SW 1271 (cell line): ENCODE results near the gene XRCC4.
"Not testable (repeated sequence)": the region's sequence is repeated elsewhere in the genome, so short reads cannot be mapped to it uniquely, and the experiment has no call there.

Source experiments
- DNase-seq, 2 experiments: peaks; one replicate each; lab custom pipeline; 2025; lab: John Stamatoyannopoulos, UW

The XRCC4 gene

DNA sequence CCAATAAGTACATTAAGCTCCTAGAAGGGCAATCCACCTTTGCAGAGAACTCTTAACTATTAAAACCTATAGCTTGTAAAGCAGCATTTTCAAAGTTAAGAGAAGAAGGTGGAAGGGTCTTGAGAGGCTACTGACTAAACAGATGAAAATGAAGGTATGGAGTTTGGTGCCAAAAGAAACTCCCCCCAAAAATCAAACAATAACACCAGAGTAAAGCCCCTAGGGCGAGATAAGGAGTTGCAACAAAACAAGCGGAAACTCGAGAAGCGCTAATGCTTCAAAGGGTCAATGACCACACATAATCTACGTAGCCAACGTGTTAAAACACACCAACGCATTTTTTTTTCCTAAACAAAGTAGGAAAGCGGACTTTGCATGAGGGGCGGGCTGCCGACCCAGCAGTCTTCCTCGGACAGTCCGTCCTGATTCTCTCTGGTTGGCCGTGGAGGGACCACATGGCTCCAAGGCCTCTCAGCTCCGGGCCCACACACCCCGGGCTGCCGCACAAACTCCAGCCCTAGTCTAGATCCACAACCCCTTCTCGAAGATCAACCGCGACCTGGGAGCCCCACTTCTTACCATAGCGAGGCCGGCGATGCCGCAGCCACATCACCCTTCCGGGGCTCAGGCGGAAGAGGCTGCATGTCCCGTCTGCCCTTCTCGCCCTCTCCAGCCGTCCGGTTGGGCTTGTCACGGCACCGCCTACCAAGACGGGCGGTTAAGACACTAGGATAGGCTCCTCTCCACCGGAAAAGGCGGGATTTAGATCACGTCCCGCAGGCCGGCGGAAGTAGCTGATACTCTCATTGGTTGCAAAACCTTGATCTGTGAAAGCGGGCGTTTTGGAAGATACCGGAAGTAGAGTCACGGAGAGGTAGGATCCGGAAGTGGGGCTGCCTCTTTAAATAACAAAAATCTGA, at the start of gene XRCC4, which contains the start of gene TMEM167A:
Gene XRCC4, plus strand, starts transcription at position 806 of the 920 bp plus-strand sequence. CDS start 27,373 bp downstream, outside the sequence.
Gene TMEM167A, minus strand, starts transcription at position 653 of the 920 bp plus-strand sequence. Its CDS starts 71 bp downstream, at position 582.
- peak; percentile 98 to 100 for DNase-seq

DNA sequence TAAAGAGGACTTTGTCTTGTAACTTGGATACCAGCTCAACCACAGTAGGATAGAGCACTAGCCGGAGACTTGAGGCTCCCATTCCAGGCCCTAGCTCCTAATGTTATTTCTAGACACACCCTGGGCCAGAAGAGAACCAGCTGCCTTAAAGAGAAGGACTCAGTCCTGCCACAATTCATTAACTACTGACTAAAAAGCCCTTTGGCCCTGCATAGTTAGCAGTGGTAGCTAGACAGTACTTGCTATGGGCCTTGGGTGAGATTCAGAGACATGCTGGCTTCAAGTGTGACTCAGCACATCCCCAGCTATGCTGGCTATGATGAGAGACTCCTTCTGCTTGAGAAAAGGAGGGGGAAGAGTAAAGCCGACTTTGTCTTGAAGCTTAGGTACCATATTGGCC, 47.4 kb upstream of the XRCC4 start:
- no peak for DNase-seq

DNA sequence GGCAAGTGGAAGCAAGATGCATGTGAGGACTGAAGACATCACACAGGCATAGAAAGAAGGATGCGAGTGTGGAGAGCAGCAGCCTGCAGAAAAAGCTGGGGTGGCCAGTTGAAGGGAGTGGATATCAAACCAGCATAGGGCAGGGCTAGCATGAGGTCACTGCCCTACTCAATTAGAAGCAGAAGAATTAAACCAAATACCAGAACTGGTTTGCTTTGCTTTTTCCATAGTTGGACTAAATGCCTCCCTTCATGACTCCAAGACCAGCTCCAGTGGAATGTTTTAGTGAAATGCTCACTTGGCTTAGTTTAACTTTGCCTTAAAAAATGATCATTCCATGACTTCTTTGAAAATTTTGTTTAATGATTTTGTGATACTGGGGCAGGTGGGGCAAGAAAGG, 46.0 kb upstream of the XRCC4 start:
- DNase-seq: no peak

DNA sequence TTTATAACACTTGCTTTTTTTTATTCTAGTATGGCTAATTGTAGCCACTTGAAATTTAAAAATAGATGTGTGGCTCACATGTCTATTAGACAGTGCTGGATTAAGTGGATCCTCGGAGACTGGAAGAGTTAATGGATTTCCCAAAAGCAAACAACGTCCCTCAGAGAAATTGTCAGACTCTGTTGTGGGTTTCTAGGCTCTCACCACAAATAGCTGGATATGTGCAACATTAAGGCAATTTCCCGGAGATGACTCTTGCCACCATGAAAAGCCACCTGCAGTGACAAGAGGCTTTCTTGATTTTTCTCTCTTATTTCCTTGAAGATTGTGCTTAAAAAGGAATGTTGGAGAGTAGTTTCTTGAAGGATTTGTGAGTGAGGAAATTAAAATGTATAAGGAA, 43.3 kb upstream of the XRCC4 start:
- no peak for DNase-seq

DNA sequence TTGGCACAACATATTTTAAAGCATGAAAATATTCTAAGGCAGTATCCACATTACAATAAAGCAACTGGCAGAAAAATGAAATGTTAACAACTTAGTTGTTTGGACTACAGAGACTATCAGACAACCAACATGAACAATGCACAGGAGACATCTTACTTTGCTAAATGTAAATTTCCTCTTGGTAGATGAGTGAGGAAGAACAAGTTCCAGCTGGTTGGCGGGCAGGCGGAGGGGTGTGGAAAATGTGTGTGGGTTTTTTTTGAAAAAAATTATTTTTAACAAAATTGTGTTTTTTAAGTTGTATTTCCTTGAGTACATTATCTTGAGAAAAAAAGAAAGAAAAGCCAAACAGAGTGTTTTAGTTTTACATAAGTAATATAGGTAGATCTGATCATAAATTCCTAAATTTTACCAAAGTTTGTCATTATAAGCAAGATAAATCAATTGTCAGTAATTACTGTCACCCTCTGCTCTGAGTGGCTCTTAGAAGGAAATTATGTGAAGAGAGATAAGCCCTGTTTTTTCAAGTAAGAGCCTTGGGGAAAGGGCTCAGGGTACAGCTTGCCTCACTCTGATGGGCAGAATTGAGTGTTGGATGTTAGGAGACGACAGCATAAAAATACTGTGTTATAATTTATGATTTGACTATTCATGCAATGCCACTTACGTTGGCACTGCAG, 42.7 kb upstream of the XRCC4 start:
- DNase-seq: no peak

GRCh38 chr5:83035373-83036100, 41.8 kb upstream of the XRCC4 start:
- no peak for DNase-seq

GRCh38 chr5:83036991-83037575, 40.3 kb upstream of the XRCC4 start:
- no peak for DNase-seq

- DNase-seq: no peak
Observed at GRCh38 chr5:83038924-83039323, 38.4 kb upstream of the XRCC4 start.

- no peak for DNase-seq
Observed at GRCh38 chr5:83042507-83042906, 34.8 kb upstream of the XRCC4 start.

DNA sequence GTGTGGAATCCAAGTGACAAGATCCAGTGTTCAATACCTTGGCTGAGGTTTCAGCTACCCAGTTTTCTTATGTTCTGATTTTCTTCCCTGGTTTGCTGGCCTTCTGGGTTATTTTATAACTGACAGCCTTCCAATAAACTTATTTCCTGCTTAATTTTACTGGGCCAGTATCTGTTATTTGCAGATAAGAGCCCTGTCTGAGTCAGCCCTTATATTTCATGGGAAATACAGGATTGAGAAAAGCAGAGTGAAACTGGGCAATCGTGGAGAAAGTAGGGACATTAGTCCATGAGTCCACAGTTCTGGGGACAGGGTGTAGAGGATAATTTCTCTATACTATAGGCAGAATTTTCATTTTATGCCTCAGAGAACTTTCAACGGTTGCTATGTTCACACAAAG, 32.4 kb upstream of the XRCC4 start:
- no peak for DNase-seq

DNA sequence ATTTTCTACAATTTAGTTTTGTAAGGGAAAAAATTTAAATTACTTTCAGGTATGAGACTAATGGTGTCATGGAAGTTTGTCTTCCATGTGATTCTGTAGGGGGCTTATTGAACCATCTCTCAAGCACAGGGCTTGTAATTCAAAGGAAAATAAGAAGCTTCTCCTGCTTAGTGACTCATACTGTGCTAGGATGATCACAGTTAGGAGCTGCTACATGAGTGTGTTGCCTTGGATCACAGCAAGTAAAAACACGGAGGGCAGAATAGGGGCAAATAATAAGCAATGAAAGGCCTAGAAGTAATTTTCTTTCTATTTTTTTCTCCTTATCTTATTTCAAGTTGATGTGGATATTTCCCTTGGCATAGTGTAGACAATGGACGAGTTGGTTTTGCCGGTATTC, 29.1 kb upstream of the XRCC4 start:
- no peak for DNase-seq

DNA sequence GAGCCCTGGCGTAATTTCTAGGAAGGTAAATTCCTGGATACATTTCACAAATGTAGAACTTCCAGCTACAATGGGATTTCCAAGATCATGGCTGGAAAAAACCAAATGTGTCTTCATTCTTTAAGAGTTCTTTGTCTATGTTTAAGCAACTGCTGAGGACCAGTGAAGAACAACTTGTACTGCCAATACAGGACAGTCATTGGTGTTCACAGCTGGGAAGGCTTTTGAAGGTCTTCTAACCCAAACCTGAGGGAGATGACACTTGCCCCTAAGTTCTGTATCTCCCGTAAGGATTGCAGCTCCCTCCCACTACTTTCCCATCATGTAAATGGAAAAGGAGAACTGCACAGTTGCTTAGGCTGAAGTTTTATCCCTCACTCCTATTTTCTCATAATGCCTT, 28.5 kb upstream of the XRCC4 start:
- DNase-seq: no peak

GRCh38 chr5:83049370-83049885, 27.9 kb upstream of the XRCC4 start:
- no peak for DNase-seq

DNA sequence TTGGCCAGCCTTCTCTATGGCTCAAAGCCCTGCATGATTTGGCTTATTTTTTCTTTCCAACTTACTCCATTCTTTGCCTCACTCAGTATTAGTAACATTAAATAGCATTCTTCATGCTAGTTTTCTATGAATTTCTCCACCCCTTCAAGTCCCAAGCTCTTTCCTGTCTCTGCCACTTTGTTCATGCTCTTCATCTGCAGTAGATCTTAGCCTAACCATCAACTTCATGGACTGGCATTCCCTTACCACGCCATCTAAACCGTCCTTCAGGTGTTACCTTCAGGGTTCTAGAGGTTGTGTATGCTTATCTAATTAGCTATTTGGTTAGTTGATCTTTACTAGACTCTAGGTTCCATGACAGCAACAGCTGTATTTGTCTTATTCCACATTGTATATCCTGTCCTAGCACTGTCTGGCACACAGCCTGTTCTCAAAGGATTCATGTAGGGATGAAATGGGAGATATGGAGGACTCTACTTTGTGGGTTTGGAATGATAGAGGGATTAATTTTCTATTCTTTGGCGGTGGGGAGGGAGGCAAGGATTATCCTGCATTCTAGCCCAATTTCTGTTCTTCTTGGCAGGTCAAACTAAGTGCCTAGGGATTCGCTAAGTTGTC, 26.5 kb upstream of the XRCC4 start:
- no peak for DNase-seq

DNA sequence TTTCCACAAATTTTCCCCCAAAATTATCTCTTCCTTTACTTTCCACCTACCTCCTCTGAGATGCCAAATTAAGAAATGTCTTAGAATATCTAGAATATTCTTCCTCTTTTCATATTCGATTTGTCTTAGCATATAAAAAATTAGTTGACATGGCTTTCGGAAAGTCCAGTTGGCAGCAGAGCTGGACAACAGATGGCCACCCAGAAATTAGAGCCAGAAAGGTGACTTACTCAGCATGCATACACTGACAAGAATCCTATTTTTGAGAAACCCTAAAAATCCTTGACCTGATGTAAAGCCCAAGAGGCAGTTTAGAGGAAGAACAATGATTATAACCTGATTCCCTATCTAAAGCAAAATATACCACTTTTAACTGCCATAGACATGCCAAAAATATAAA, 22.2 kb upstream of the XRCC4 start:
- no peak for DNase-seq

- no peak for DNase-seq
Observed at GRCh38 chr5:83058726-83059125, 18.6 kb upstream of the XRCC4 start.

DNA sequence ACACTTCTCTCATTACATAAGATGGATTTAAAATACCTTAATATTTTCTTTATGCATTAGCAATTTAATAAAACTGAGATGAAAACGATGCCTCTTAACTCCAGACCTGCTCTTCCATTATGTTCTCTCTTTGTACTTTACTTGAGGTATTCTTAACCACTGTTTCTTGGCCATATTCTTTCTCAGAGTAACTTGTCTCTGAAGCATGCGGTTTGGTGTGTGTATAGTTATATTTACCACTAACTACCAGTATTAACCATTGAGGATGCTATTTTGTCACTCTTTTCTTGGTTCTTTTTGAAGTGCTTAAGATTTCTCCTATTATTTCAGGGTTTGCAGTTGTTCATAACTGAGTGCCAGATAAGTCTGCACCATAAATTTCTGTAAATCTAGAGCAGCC, 18.0 kb upstream of the XRCC4 start:
- DNase-seq: no peak

DNA sequence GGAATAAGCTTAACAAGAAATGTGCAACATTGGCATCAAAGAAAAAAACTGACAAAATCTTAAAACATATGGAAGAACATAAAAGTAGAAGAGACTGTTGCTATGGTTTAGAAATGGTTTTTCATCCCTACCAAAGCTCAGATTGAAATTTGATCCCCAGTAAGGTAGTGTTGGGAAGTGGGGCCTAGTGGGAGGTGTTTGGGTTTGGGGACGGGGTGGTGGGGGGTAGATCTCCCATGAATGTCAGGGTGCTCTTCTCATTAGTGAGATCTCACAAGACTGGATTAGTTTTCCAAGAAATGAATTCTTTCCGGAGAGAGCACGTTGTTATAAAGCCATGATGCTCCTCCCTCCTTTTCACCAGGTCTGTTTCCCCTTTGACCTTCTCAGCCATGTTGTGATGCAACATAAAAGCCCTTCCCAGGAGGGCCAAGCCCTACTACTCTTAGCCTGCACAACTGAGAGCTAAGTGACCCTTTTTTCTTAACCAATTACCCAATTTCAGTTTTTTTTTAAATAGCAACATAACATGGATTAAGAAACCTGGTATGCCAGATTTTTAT, 10.7 kb upstream of the XRCC4 start:
- DNase-seq: no peak

DNA sequence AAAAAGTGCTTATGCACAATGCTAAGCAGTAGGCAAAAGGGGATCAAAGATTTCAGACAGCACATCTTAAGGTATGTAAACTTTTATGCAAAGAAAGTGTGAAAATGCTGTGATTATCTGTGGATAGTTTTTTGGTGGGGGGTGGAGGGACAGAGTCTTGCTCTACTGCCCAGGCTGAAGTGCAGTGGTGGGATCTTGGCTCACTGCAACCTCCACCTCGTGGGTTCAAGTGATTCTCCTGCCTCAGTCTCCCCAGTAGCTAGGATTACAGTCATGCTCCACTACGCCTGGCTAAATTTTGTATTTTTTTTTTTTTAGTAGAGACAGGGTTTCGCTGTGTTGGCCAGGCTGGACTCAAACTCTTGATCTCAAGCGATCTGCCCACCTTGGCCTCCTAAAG, 10.0 kb upstream of the XRCC4 start:
- not testable (repeated sequence) for DNase-seq

DNA sequence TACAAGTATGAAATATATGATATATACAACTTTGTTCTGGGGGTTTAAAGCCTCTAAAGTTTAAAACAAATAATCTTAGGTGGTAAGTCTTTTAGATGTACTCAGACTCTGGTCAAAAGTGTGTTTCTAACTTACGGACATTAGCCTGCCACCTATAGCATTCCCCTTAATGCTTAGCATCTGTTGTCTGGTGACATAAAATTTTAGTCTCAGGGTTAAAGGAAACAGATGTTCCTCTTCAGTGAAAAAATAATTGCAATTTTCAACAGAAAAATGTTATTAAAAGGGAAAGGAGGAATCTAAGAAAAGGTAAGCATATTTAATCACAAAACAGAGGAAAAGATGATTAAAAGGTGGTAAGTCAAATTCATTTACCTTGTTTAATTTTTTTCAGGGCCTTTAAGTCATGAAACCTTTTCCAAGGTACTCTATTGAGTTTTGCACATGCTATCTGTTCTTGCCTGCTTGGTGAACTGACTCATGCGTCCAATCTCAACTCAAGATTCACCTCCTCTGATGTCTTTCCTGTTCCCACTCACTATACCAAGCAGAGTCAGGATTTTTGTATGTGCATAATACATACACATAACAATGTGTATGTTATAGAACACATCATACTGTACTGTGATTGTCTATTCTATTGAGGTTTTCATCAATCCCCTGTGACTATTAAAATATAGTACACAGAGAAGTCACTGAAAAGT, 8.1 kb upstream of the XRCC4 start:
- no peak for DNase-seq
